HG02943 (cell line): ENCODE measurements around the gene PRDX3.
"Not testable (repeated sequence)": the region's sequence is repeated elsewhere in the genome, so short reads cannot be mapped to it uniquely, and the experiment has no call there.

ENCODE experiments used
- ATAC-seq: cut with Tn5 transposase; IDR thresholded peaks from one replicate; pipeline ENCODE4 v1.9.1; 2021; ENCODE audit warnings: mild to moderate bottlenecking, low read depth, moderate library complexity; ENCODE audit not compliant: unreplicated experiment

Gene PRDX3

DNA sequence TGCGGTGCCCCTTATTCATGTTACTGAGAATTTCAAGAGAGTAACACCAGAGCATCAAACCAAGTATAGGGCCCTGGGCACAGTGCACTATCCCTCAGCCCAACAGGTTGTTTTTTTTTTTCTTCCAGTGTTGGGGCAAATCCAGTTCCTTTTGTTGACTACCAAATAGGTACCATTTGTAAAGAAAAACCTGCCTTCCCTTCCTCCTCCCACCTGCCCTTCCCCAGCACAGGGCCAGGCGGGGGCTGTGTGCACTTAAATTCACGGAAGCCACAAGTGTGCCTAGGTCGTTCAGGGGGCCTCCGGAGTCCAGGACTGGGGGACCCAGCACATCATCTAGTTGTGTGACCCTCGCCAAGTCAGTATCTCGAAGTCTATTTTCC lies 12.5 kb downstream of the PRDX3 start:
- ATAC-seq: no peak

DNA sequence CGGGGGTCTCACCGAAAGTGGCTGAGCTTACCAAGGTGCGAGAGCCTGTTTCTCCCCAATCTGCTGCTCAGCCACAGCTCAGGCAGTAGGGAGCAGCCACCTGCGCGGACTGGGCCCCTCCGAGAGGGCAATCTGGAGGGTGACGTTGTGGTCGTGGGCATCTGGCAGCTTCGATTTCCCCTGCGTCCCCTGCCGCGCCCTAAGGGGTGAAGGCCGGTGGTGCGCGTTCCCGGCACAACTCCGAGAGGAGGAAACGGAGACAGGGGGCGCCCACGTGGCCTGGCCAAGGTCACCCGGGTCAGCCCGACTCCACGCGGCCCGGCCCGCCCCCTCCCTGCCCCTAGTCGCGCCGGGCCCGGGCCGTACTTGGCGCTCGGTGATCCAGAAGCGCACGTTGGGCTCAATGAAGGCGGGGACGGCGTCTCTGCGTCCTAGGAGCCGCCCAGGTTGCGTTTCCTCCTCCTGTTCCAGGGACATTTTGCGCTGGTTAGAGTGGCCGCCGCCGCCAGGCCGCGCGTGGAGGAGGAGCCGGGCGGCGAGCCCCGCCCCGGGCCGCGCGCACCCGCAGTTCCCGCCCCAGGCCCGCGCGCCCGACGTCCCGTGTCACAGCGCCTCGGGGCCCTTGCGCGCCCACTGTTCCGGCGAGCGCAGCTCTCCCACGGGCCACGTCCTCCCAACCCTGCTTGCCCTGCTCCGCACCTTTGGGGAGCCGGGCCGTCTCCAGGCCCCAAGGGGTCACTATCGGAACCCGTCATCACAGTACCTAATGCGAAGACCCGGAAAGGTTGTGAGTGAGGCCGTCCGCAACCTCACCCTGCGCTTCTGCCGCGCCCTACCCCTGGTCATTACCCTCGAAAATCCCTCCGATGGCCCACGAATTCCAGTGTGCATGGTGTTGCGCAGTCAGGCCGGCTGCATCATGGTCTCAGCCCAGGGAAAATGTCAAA lies 13.2 kb downstream of the PRDX3 start, which contains the start of gene SFXN4:
SFXN4 (minus strand) TSS at position 544 of the 947 bp plus-strand sequence; CDS start at position 477, 67 bp downstream.
- ATAC-seq: peak; percentile 89

- no peak for ATAC-seq
Observed at GRCh38 chr10:119162452-119163092, 16.0 kb downstream of the PRDX3 start.

DNA sequence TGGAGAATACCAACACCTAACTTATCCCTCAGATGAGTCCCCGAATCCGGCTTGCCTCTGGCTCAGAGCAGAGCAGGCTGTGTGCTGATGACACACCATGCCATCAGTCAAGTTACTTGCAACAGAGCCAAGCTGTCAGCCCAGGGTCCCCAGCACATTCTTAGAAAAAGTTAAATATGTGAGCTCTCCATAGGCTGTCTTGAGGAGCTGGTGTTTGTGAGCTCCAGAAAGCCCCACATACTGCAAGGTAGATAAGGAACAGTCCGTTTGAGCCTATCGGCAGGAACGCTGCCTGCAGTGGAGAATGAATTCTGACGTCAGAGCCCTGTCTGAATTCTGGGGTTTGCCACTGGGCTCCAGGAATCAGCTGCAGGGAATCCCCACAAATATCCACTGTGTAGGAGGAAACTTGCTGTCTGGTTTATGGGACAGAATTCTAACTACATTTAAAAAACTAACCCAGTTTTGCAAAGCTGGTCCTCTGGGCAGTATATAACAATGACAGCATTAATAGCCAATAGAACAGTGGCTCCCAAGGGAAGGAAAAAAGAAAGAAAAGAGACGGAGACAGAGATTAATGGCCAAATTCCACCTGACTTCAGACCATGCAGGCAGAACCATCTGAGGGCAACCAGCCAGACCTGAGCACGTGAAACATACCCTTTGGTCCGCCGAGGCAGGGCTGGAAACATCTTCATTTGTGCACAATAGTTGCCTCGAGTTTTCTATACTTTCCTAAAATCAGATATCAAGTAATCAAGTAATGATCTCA lies 16.7 kb downstream of the PRDX3 start:
- ATAC-seq: no peak

DNA sequence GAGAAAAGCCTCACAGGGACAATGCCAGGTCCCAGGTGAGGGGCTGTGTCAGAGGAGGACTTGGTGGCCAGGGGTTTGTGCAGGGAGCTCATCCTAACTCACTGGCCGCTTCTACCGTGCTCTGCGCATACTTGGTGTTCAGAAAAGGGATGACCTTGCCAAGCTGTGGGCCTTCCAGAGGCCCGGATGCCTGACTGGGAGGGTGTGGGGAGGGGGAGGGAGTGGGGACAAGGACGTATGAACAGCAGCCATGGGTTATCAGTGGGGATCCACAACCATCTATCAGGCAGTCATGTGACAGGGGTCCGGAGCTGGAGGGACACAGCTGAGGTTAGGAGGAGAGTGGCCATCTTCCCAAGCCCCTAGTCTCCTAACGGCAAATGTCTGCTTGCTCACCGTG lies 19.3 kb downstream of the PRDX3 start:
- no peak for ATAC-seq

GRCh38 chr10:119153661-119154060 lies 25.0 kb downstream of the PRDX3 start:
- no peak for ATAC-seq

- no peak for ATAC-seq
Observed at GRCh38 chr10:119153041-119153440, 25.6 kb downstream of the PRDX3 start.

DNA sequence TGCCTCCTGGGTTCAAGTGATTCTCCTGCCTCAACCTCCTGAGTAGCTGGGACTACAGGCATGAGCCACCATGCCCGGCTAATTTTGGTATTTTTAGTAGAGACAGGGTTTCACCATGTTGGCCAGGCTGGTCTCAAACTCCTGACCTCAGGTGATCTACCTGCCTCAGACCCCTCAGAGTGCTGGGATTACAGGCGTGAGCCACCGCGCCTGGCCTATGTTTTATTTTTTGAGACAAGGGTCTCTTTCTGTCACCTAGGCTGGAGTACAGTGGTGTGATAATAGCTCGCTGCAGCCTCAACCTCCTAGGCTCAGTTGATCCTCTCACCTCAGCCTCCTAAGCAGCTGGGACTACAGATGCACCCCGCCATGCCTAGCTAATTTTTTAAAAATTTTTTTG lies 27.0 kb downstream of the PRDX3 start:
- not testable (repeated sequence) for ATAC-seq

DNA sequence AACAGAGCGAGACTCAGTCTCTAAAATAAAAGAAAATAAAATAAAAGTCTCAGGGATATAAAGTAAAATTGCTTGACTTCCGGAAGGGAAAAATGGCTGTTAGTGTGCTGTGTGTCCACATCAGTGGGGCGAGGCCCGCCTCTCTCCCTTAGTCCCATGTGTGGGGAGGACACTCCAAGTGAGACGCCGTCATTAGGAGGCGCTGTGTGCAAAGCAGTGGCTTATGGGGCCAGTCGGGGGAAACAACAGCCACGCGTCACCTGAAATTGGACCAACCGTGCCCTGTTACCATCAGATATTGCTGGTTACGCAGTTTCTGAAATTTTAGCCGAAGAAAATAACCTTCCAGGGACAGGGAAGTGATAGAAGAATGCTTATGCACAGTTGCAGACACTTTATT lies 28.9 kb downstream of the PRDX3 start:
- no peak for ATAC-seq

- no peak for ATAC-seq
Observed at GRCh38 chr10:119149157-119149556, 29.5 kb downstream of the PRDX3 start.

- ATAC-seq: no peak
Observed at GRCh38 chr10:119143657-119144056, 35.0 kb downstream of the PRDX3 start.

GRCh38 chr10:119140603-119141245 lies 37.9 kb downstream of the PRDX3 start:
- ATAC-seq: no peak

DNA sequence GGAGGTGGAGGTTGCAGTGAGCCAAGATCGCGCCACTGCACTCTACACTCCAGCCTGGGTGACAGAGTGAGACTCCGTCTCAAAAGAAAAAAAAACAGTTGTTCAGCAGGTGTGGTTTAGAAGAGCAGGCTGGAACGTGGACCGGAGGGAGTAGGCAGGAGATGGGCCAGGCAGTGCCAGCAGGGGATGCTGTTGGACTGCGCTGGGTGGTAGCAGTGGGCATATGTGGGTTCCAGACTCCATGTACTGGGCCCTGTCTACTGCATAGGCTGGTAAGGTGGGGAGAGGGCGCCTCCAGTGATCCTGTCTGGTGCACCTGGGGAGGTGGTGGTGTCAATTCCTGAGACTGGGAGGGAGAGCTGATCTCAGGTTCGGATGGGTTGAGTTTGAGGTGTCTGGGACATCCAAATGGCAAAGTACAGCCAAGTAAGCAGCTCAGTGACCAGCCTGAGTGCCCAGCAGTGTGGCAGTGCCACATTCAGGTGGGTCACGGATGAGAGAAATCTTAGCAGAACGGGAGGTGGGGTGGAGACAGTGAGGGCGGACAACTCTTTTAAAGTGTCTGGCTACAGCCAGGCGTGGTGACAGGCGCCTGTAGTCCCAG lies 39.0 kb downstream of the PRDX3 start:
- ATAC-seq: no peak

DNA sequence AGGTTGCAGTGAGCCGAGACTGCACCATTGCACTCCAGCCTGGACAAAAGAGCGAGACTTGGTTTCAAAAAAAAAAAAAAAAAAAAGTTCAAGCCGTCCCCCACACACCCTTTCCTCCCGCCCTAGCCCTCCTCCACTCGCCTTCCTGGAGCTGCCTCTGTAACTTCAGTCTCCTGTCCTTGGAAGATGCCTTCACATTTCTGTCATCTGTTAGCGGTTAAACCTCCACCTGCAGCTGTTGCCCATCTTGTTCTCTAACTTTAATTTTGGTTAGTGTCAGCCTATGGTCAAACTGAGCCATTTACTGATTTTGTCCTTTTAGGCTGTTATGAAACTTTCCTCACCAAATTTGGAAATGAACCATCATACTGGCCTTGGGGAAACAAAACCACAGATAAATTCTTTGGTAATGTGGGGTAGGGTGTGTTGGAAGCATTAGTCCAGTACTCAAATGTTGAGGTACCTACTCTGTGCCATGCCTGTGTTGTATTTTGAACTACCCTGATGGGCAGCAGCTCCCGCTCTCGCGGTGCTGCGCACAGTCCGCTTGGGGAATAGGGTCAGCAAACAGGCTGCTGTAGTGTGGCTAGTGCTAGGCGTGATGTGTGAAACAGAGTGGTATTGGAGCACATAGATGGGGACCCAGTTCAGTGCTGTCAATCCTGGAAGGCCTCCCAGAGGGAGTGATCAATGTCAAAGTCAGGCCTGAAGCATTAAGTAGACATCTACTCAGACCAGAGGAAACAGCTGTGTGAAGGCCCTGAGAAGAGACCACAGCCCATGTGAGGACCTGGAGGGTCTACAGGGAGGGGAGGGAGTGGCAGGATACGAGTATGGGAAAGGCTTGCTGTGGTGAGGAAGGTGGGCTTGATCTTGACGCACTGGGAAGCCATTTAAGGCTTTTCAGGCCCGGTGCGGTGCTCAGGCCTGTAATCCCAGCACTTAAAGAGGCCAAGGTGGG lies 40.0 kb downstream of the PRDX3 start:
- no peak for ATAC-seq

- ATAC-seq: not testable (repeated sequence)
Observed at GRCh38 chr10:119137878-119138277, 40.7 kb downstream of the PRDX3 start.

GRCh38 chr10:119136084-119136483 lies 42.5 kb downstream of the PRDX3 start:
- ATAC-seq: no peak

- ATAC-seq: no peak
Observed at GRCh38 chr10:119135513-119135881, 43.1 kb downstream of the PRDX3 start.

DNA sequence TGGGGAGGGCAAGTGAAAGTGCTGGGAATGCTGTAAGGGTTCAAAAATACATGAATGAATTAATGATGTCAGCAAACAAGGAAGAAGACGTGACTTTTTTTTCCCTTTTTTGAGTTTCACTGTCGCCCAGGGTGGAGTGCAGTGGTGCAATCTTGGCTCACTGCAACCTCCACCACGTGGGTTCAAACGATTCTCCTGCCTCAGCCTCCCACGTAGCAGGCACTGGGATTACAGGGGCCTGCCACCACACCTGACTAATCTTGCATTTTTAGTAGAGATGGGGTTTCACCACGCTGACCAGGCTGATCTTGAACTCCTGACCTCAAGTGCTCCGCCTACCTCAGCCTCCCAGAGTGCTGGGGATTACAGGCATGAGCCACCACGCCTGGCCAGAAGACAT lies 44.7 kb downstream of the PRDX3 start:
- ATAC-seq: no peak
